Fibroblast of lung (primary cell): ENCODE data around the gene SULT6B1.

Source experiments
- EZH2 ChIP-seq: IDR thresholded peaks from 2 replicates; pipeline ENCODE4 v1.5.1; 2012; ENCODE audit warnings: low read length, control low read depth, mild to moderate bottlenecking; ENCODE audit errors: missing control alignments
- TF ChIP-seq, protein P1 (sequence below), 2 donors: IDR thresholded peaks in 1 of 2; conservative IDR thresholded peaks in 1 of 2; 1 replicate in 1 of 2; 2 replicates in 1 of 2; pipeline ENCODE4 v1.5.1; 2011 to 2012; ENCODE audit warnings: low read length in 2 of 2, control low read depth in 1 of 2, inconsistent platforms in 1 of 2, low read depth in 1 of 2, mild to moderate bottlenecking in 1 of 2

DNA sequence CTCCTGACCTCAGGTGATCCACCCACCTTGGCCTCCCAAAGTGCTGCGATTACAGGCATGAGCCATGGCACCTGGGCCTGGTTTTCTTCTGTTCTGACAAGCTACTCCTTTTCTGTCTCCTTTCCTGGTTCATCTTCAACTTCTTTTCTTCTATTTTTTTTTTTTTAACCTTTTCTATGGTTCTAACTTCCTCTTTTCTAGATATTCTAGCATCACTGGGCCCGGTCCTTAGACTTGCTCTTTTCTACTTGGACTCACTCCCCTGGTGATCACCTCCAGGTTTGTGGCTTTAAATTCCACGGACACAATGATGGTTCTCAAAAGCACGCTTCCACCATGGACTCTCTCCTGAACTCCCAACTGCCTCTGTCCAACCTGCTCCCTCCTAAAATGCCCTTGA, 33.7 kb downstream of the SULT6B1 start:
- TF ChIP-seq, protein P1, sequence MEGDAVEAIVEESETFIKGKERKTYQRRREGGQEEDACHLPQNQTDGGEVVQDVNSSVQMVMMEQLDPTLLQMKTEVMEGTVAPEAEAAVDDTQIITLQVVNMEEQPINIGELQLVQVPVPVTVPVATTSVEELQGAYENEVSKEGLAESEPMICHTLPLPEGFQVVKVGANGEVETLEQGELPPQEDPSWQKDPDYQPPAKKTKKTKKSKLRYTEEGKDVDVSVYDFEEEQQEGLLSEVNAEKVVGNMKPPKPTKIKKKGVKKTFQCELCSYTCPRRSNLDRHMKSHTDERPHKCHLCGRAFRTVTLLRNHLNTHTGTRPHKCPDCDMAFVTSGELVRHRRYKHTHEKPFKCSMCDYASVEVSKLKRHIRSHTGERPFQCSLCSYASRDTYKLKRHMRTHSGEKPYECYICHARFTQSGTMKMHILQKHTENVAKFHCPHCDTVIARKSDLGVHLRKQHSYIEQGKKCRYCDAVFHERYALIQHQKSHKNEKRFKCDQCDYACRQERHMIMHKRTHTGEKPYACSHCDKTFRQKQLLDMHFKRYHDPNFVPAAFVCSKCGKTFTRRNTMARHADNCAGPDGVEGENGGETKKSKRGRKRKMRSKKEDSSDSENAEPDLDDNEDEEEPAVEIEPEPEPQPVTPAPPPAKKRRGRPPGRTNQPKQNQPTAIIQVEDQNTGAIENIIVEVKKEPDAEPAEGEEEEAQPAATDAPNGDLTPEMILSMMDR (conservative IDR thresholded peaks at IDR 0.05 in 1 of 2, IDR thresholded peaks at IDR 0.05 in 1 of 2; ENCODE audit: low read depth in 1 of 2, low read length in 2 of 2), result no peak
- TF ChIP-seq EZH2, result no peak
